Gastroesophageal sphincter (tissue), 3 donors: ENCODE measurements around the gene DNTT.

Experiments used
- CTCF ChIP-seq, 4 experiments: fragments of 200-600 bp in 2 of 4; fragments of 450-650 bp in 2 of 4; sonication (generic) in 1 of 4; IDR thresholded peaks; one replicate each; pipeline ENCODE4 v1.5.1; 2017 to 2019; ENCODE audit warnings: antibody characterized with exemption in 4 of 4, mild to moderate bottlenecking in 2 of 4, moderate library complexity in 2 of 4
- EP300 ChIP-seq: sonication (generic); formaldehyde crosslinking; IDR thresholded peaks from one replicate; pipeline ENCODE4 v1.6.1; 2017; ENCODE audit warnings: antibody characterized with exemption, mild to moderate bottlenecking
- POLR2A ChIP-seq, 2 donors: fragments of 450-650 bp; IDR thresholded peaks; one replicate each; pipeline ENCODE4 v1.6.1; 2017; ENCODE audit warnings: antibody characterized with exemption in 2 of 2, mild to moderate bottlenecking in 2 of 2, moderate library complexity in 1 of 2

DNA sequence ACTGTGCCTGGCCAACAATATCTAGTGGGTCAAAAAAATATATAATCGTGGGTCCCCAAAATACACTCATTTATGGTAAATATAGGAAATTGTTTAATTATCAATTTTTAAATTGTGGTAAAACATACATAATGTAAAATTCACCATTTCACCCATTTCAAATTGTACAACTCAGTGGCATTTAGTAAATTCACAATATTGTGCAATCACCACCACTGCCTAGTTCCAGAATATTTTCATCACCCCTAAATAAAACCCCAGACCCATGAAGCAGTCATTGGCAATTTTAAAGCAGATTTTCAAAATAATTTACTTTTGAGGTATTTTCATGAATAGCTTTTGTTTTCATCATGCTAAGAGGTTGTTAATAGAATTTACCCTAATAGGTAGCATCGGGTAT lies 43.1 kb upstream of the DNTT start:
- no peak for TF ChIP-seq CTCF (IDR thresholded peaks at IDR 0.05)
- TF ChIP-seq POLR2A (IDR thresholded peaks at IDR 0.05), result no peak
- TF ChIP-seq EP300, result no peak
